NCI-H226 (cell line): Measurements from ENCODE around the gene NTF3.

Experiments
- DNase-seq: peaks from one replicate; pipeline ENCODE4 v3.0.0-alpha.2; 2015

The NTF3 gene

GRCh38 chr12:5459051-5459782 is 27.3 kb downstream of the NTF3 start:
- DNase-seq, result no peak

DNA sequence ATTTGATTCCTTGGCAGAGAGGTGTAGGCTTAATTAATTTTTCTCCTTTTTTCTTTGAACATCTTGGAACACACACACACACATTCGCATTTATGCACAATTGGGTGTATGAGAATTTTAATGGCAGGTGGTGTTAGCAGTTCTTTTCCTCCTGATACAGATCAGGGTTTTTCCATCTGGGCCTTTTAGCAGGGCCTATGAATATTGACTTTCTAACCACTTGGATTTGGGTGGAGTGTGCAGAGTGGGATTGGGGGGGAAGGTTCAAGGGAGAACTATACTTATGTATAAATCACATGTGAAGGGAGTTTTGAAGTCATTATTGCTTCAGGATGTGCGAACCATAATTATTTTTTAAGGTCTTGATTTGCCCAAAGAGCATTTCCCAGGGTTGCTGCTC is 28.9 kb downstream of the NTF3 start:
- DNase-seq, result no peak

- no peak for DNase-seq
These were observed 30.1 kb downstream of the NTF3 start for GRCh38 chr12:5461966-5462365.

DNA sequence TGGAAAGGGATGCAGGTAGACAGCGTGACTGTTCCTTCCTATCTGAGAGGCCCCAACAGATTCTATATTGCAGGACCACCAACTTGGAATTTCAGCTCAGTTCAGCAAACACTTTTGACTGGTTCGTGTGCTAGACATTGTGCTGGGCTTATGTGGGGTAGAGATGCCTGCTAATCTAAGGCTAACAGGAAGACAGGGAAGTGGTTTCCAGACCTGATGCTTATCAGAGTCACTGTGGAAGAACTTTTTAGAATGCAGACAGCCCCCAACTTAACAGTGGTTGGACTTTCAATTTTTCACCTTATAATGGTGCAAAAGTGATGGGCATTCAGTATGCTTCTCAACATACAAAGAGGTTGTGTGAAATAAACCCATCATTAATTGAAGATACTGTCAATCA is 32.2 kb downstream of the NTF3 start:
- no peak for DNase-seq

GRCh38 chr12:5465384-5465783 is 33.5 kb downstream of the NTF3 start:
- DNase-seq, result no peak

DNA sequence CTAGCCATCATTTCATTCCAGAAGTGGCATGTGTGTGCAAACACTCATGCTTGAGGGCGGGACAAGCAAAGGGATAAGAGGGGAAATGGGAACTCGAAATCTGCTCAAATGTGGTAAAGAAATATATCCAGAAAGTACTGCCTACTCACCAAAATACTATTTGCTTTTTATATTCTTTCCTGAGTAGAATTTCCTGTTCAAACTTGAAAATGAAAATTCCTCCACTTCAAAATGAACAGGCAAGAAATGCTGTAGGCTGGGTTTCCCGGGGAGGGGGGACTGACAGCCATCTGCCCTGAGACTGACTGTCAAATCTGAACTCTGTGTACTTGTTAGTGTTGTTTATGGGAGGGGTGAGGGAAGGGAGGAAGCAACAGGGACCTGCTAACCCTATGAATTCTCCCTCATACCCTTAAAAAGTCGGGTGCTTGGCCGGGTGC is 34.6 kb downstream of the NTF3 start:
- no peak for DNase-seq

DNA sequence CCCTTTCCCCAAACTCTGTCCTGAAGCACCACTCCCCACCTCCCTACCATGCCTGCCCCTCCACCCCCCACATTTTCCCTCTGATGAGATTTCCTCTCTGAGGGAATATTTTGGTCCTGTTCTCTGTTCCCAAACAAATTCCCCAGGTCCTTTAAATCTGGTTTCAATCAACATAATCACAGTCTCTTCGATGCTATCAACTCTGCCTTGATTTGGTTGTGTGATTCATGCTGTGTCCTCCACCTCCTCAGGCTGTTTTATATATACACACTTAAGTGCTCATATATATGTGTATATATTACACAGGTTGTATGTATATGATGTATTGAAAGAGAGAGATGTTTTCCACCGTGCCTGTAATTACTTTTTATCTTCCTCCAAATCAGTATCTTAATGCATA is 36.0 kb downstream of the NTF3 start:
- no peak for DNase-seq

GRCh38 chr12:5470221-5470620 is 38.3 kb downstream of the NTF3 start:
- no peak for DNase-seq

DNA sequence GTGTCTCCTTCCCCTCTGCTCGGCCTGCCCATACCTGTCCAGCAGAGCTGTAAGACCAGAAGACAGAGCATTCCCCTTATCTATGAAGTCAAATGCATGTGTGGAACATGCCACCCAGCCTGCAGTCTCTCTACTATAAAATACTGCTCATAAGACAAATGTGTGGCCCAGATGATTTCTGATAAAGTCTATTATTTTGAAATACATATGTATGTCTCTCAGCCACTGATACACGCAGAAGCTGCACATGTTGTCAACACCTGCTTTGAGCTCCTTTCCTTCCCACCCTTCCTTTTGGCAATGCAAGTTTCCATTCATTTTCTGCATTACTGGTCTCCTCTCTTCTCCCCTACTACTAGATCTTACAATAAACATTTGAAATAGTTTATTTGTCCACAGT is 38.8 kb downstream of the NTF3 start:
- DNase-seq, result no peak

- DNase-seq, result no peak
These were observed 41.3 kb downstream of the NTF3 start for GRCh38 chr12:5473076-5473782.

GRCh38 chr12:5473783-5474116 is 41.8 kb downstream of the NTF3 start:
- no peak for DNase-seq

DNA sequence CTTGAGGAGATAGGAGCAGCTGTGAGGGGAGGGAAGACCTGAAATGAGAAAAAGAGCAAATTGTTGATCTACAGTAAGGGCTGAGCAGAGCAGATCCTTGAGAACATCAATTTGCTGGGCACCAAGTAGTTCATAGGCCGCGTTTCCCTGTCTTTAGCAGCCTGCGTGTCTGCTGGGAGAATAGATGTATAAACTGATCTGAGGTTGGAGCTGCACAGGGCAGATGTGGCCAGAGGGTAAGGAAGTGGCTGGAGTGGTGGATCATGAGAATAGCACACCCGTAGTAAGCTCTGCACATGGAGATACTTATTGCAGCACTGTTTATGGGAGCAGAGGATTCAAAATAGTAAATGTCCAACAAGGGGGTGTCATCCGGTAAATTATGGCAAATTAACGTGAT is 44.4 kb downstream of the NTF3 start:
- DNase-seq, result no peak

- no peak for DNase-seq
These were observed 46.3 kb downstream of the NTF3 start for GRCh38 chr12:5478081-5478706.

- no peak for DNase-seq
These were observed 47.9 kb downstream of the NTF3 start for GRCh38 chr12:5479761-5480160.

DNA sequence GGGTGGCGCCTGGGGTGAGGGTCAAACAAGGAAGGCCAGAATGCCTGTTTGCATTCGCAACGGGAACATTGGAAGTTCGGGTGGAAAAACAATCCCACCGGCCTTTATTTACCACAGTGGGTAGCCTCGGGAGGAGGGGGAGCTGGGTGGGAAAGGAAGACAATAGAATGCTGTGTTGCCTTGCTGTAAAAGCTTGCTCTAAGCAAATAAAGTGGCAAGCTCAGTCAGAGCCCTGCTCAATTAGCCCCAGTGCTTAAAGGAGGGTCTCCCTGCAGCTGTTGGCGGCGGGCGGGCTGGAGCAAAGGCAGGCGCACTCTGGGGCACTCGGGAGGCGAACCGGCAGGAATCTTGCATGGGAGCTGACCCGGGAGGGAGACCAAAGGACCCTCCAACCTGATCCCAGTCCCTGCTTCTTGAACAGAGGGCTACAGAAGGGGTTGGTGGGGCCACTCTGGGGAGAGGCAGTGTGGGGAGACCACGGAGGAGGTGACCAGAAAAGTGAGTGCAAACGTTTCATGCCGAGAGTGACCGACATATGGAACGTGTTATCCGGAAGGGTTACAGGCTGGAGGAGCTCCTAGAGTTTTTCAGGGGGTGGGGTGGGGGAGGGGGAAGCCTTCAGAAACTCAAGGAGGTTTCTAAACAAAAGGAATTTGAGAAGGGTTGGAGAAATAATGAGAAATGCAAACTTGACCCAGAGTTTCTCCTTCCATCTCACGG is 48.5 kb downstream of the NTF3 start:
- DNase-seq, result no peak

GRCh38 chr12:5480938-5481303 is 49.0 kb downstream of the NTF3 start:
- no peak for DNase-seq

DNA sequence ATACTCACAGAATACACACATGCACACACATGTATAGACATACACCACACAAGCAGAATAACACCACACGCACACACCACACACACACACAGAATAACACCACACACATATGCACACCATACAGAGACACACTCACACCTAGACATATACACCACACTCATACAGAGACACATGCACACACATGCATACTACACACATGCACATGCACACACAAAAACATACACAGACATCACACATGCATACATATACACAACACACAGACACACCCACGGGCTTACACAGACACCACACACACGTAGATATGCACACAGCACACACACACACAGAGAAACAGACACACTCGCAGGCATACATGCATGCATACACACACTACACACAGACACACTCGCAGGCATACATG is 49.7 kb downstream of the NTF3 start:
- no peak for DNase-seq

GRCh38 chr12:5484426-5484825 is 52.5 kb downstream of the NTF3 start:
- DNase-seq, result no peak

- no peak for DNase-seq
These were observed 53.5 kb downstream of the NTF3 start for GRCh38 chr12:5485454-5485853.

DNA sequence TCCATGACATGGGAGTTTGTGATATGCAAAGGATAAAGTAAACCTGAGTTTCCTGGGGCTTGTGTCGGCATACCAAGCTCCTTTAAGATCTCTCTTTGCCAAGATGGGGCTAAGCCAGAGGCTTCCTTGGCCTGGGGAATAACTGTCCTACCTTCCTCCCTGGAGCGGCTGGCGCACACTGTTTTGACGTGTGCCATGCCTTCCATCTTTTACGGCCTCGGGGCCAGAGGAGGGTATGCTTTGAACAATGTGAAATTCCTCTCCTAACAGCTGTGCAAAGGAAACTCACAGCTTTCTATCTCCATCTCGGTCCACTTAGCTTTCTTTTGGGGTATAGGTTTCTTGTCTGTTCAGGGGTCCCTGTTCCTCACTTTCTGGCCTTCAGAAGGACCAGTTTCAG is 55.2 kb downstream of the NTF3 start:
- DNase-seq, result no peak

DNA sequence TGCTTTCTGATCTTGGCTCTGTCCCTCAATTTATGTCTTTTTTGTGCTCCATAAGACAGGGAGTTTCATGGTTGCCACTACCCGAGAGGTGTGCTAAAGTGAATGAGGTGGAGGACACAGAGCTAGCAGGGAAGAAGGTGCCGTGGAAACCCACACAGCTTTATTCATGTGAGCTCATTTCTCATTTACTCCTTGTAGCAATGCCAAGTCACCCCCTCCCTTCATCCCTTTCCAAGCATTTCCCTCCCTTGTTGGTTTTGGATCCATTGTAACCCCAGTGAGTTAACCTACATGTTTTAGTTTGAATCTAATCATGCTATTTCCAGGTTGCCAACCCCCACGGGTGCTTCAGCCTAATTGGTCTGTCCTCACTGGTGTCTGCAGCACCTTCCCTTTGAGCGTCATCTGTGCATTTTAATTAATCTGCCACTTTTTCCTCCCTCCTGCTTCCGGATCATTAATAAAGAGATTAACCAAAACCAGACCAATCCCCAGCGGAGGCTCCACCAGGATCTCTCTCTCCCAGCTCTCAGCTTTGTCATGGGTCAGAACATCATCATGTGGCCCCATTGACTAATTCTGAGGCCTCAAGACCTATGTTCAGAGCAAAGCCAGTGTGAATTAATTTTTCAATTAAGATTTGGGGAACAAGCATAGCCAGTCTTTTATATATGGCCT is 56.2 kb downstream of the NTF3 start:
- DNase-seq, result no peak

DNA sequence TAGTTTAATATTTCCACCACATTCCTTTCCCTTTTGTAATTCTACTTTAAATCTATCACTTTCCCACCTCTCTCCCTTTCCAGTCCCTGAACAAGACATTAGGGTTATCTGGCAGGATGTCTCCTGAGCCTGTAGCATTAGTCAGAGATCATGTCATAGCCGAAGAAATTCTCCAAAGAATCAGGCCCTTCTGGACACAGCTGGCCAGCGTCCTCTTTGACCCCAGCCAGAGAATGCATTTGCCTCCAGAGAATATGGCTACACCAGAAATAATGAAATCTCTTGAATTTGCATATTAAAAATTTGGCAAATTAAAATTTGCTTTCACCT is 56.7 kb downstream of the NTF3 start:
- no peak for DNase-seq

GRCh38 chr12:5489017-5489416 is 57.1 kb downstream of the NTF3 start:
- DNase-seq, result no peak
